ENCODE measurements around the gene GLG1.

GLG1 gene

GRCh38 chr16:74485916-74486315 lies 121.0 kb downstream of the GLG1 start:
- no peak for DNase-seq (ENCODE audit: extremely low read depth in 1 of 2, low read depth in 1 of 2)

GRCh38 chr16:74480150-74481029 lies 126.5 kb downstream of the GLG1 start:
- no peak for DNase-seq (ENCODE audit: extremely low read depth in 1 of 2, low read depth in 1 of 2)

- no peak for DNase-seq (ENCODE audit: extremely low read depth in 1 of 2, low read depth in 1 of 2)
Observed at GRCh38 chr16:74477226-74477625, 129.7 kb downstream of the GLG1 start.

GRCh38 chr16:74474416-74474815 lies 132.5 kb downstream of the GLG1 start:
- no peak for DNase-seq (ENCODE audit: extremely low read depth in 1 of 2, low read depth in 1 of 2)

- no peak for DNase-seq (ENCODE audit: extremely low read depth in 1 of 2, low read depth in 1 of 2)
Observed at GRCh38 chr16:74472540-74472939, 134.4 kb downstream of the GLG1 start.

GRCh38 chr16:74472010-74472409 lies 134.9 kb downstream of the GLG1 start:
- DNase-seq (ENCODE audit: extremely low read depth in 1 of 2, low read depth in 1 of 2), result no peak

GRCh38 chr16:74469946-74470478 lies 136.9 kb downstream of the GLG1 start:
- no peak for DNase-seq (ENCODE audit: extremely low read depth in 1 of 2, low read depth in 1 of 2)

- no peak for DNase-seq (ENCODE audit: extremely low read depth in 1 of 2, low read depth in 1 of 2)
Observed at GRCh38 chr16:74468807-74469525, 137.9 kb downstream of the GLG1 start.

GRCh38 chr16:74466872-74467271 lies 140.0 kb downstream of the GLG1 start:
- no peak for DNase-seq (ENCODE audit: extremely low read depth in 1 of 2, low read depth in 1 of 2)

- no peak for DNase-seq (ENCODE audit: extremely low read depth in 1 of 2, low read depth in 1 of 2)
Observed at GRCh38 chr16:74465851-74466685, 140.8 kb downstream of the GLG1 start.

GRCh38 chr16:74465281-74465680 lies 141.6 kb downstream of the GLG1 start:
- no peak for DNase-seq (ENCODE audit: extremely low read depth in 1 of 2, low read depth in 1 of 2)

GRCh38 chr16:74463888-74464287 lies 143.0 kb downstream of the GLG1 start:
- no peak for DNase-seq (ENCODE audit: extremely low read depth in 1 of 2, low read depth in 1 of 2)

GRCh38 chr16:74462361-74462760 lies 144.6 kb downstream of the GLG1 start:
- no peak for DNase-seq (ENCODE audit: extremely low read depth in 1 of 2, low read depth in 1 of 2)

- DNase-seq (ENCODE audit: extremely low read depth in 1 of 2, low read depth in 1 of 2), result no peak
Observed at GRCh38 chr16:74461826-74462225, 145.1 kb downstream of the GLG1 start.

GRCh38 chr16:74460542-74460941 lies 146.4 kb downstream of the GLG1 start:
- no peak for DNase-seq (ENCODE audit: extremely low read depth in 1 of 2, low read depth in 1 of 2)

GRCh38 chr16:74456290-74456625 lies 150.7 kb downstream of the GLG1 start:
- DNase-seq (ENCODE audit: extremely low read depth in 1 of 2, low read depth in 1 of 2), result no peak

GRCh38 chr16:74455619-74456289 lies 151.2 kb downstream of the GLG1 start:
- DNase-seq (ENCODE audit: extremely low read depth in 1 of 2, low read depth in 1 of 2), result no peak

- DNase-seq (ENCODE audit: extremely low read depth in 1 of 2, low read depth in 1 of 2), result no peak
Observed at GRCh38 chr16:74455213-74455612, 151.7 kb downstream of the GLG1 start.

- no peak for DNase-seq (ENCODE audit: extremely low read depth in 1 of 2, low read depth in 1 of 2)
Observed at GRCh38 chr16:74451951-74452758, 154.8 kb downstream of the GLG1 start.
